GM20431 (cell line): ENCODE measurements around the gene BAD.
"Not testable (repeated sequence)": the region's sequence is repeated elsewhere in the genome, so short reads cannot be mapped to it uniquely, and the experiment has no call there.

ENCODE experiments used
- in situ Hi-C: fragments of 300-500 bp; cut with MseI, MboI; formaldehyde crosslinking; loops from one replicate; pipeline ENCODE4 v1.15.0; 2020; ENCODE audit warnings: low sequenced_read_pairs; ENCODE audit not compliant: unreplicated experiment

The BAD gene

DNA sequence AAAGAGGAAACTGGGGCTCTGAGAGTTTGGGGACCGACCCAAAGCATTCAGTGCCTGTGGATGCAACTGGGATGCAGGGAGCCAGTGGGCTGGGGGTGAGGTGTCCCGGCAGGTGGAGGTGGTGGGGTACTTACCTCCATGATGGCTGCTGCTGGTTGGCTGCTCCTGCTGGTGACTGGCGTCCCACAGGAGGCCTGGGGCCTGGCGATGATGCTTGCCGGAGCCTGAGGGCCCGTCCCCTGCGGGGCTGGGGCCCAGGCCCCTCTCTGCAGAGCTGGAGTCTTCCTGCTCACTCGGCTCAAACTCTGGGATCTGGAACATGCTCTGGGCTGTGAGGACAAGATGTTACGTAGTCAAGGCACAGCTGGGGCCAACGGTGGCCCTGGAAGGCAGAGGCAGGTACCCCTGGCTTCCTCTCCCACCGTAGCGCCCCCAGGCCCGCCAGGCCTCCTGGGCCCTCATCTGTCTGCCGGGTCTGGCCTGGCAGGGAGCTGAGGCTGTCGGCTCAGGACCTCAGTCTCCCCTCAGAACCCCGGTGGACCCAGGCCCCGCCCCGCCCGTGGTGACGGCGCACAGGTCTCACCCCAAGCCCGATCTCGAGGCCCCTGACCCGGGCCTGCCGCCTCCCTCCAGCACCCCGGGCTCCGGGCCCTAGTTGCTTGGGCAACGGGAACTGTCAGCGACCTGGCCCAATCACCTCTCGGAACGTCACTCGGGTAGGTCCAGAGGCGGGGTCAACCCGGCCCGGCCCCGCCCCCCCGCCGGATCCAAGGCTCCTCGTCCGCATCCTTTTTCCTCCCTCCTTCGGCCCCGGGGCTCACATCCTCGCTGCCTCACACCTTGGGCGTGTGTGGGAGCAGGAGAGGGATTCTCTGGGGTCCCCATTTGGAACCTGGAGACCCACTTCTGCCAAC, at the start of gene BAD:
TSS of gene BAD (minus strand) at position 618 of the 914 bp plus-strand sequence. CDS start at position 321, 297 bp downstream.
- in situ Hi-C loops, result no loop called here

DNA sequence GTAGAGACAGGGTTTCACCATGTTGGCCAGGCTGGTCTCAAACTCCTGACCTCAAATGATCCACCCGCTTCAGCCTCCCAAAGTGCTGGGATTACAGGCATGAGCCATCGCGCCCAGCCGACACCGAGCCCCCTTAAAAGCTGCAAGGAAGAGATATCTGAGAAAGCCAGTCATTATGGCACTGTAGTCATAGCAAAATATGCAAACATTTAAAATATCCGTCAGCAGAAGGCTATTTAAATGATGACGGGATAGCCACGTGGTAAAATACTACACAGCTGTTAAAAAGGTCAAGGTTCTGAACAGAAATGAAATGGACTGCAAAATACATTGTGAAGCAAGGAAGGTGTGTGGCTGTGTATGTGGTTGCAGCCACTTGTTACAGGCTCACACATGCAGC, 49.1 kb upstream of the BAD start:
- in situ Hi-C loops, result no loop called here

DNA sequence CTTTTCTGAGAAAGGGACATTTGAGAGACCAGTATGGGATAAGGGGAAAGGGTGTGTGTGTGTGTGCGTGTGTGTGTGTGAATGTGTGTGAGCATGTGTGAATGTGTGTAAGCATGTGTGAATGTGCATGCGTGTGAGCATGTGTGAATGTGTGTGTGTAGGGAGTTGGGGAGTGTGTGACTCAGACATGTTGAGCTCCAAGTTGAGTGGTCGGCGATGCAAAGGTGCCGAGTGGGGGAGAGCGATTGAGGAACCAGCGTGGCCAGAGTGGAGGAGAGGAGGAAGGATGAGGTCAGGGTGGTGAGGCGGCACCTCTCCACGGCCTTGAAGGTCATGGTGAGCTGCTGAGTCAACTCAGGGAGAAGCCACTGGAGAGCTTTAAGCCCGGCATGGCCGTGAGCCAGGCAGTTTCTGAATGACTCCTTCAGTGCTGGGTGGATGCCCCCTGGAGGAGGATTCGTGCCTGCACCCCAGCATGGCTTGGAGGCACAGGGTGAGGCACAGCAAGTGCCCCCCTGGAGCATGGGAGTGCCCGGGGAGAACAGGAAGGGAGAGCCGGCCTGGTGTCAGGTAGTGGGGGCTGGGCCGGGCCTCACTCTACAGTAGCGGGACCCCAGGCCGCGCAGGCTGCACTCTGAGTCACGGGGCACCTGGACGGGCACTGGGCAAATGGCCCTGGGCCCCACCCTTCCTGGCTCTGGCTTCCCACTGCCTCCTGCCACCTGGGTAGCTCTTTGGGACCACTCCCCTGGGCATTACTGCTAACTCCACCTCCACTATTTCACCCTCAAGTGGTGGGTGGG, 47.3 kb upstream of the BAD start:
- in situ Hi-C loops, result no loop called here

DNA sequence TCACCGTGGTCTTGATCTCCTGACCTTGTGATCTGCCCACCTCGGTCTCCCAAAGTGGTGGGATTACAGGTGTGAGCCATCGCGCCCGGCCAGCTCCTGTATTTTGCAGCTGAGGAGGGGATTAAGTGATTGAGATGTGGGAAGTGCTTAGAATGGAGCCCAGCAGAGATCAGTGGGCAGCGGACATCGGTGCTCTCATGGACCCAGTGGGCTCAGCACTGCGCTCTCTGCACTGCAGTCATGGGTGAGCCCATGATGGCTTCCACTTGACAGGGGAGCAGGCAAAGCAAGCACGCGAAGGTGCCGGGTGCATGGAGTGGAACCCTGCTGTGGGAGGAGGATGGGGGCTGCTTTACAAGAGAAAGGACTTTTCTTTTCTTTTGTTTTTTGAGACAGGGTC, 46.4 kb upstream of the BAD start:
- in situ Hi-C loops, result no loop called here

DNA sequence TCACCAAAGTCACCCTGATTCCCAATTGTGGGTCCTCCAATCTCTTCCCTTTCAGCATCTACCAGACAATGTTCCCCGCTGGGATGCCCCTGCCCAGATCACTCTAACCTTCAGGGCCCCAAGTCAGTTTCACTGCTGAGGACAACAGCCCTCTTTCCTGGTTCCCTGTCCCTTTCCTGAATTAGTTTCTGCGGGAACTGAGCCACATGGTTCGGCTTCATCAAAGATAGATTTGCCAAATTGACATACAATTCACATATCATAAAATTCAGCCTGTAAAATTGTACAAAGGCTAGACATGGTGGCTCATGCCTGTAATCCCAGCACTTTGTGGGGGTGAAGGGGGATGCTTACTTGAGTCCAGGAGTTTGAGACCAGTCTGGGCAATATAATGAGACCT, 43.5 kb upstream of the BAD start:
- in situ Hi-C loops, result no loop called here

DNA sequence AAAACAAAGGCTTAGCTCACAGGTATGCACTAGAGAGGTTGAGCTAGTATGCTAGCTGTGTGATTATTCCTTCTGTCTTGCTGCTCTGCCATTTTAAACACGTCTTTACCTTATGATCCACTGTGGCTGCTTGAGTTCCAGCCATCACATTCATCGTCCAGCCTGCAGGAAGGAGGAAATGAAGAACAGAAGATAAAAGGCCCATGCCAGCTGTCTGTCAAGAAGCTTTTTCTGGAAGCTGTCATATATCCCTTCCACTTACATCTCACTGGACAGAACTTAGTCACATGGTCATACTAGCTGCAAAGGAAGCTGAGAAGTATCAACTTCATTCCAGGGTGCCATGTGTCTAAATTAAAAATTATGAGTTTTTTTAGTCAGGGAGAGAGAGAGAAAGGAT, 42.9 kb upstream of the BAD start:
- in situ Hi-C loops, result no loop called here

DNA sequence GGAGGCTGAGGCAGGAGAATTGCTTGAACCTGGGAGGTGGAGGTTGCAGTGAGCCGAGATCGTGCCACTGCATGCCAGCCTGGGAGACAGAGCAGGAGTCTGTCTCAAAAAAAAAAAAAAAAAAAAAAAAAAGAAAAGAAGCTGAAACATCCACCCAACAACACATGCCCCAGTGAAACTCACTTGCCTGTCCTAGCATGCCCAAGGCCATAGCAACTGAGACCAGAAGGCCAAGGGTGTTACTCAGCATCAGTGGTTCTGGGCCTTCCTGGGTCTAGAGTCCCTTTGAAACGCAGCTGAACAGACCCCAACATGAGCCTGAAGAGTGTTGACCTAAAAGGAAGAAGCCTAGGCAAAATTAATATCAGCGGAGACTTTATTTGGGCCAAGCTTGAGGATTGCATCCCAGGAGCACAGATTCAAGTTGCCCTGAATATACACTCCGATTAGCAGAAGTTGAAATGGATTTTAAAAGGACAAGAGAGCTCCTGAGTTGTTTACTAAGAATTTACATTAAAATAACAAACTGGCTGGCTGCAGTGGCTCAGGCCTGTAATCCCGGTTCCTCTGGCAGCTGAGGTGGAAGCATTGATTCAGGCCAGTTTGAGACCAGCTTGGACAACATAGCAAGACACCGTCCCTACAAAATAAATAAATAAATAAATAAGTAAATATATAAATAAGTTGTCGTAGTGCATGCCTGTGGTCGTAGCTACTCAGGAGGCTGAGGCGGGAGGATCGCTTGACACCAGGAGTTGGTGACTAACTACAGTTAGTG, 40.4 kb upstream of the BAD start:
- in situ Hi-C loops, result no loop called here

DNA sequence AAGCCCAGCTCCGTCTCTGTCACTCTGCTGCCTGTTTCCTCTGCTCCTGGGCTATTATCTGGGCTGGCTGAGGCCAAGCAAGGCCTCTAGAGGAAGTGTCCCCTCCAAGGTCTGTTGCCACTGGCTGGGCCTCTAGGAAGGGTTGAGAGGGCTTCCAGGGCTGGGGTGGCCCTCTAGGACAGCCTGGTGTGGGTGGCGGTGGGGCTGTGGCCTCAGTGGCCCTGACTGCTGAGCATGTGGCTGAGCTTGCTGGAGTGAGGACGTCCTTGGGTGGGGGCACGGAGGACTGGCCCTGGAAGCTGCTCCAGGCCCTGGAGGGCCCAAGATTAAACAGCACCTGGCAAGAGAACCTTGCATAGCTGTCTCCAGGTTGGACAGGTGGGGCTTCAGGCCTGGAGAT, 39.5 kb upstream of the BAD start:
- in situ Hi-C loops, result not testable (repeated sequence)

DNA sequence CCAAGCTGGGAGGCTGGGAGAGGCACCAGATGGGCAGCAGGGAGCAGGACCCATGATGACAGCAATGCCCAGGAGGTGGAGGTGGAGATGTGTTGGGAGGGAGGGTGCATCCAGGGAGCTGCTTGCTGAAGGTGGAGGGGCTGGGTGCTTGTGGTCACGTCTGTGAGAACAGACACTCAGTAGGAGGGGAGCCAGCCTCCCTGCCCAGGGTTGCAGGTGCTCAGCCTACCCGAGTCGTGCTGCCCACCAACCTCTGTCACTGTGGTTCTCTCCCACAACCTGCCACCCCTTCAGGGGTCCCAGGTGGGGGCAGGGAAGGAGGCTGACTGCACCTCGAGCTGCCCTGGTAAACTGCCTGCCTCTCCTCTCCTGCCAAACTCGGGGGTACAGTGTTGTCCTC, 38.9 kb upstream of the BAD start:
- in situ Hi-C loops, result no loop called here

DNA sequence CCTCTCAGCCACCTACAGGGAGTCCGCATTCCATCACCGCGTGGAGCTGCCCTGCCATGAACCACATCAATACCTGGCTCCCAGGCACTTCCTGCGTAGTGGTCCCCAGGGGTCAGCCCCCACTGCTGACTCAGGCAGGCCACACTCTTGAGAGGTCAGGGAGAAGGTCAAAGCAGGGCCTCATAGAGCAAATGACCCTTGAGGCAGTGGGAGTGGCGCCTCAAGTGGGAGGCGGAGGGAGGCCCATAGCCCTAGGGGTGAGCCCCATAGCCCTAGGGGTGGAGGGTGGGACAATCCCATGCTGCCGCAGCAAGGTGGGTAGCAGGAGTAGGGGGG, 38.4 kb upstream of the BAD start:
- in situ Hi-C loops, result no loop called here

DNA sequence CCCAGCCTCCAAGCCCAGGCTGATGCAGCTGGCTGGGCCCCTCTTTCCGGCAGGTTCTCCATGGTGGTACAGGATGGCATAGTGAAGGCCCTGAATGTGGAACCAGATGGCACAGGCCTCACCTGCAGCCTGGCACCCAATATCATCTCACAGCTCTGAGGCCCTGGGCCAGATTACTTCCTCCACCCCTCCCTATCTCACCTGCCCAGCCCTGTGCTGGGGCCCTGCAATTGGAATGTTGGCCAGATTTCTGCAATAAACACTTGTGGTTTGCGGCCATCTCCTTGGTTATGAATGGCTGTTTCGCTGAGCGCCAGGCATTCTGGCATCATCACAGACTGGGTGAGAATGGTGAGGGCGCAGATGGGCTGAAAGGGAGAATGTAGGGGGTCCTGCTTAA, 37.1 kb upstream of the BAD start:
- in situ Hi-C loops, result no loop called here

DNA sequence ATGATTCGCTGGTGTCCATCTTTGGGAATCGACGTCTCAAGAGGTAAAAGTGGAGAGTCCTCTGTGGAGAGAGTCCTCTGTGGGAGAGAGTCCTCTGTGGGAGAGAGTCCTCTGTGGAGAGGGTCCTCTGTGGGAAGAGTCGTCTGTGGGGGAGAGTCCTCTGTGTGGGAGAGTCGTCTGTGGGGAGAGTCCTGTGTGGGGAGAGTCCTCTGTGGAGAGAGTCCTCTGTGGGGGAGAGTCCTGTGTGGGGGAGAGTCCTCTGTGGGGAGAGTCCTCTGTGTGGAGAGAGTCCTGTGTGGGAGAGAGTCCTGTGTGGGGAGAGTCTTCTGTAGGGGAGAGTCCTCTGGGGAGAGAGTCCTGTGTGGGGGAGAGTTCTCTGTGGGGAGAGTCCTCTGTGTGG, 36.6 kb upstream of the BAD start:
- in situ Hi-C loops, result no loop called here

DNA sequence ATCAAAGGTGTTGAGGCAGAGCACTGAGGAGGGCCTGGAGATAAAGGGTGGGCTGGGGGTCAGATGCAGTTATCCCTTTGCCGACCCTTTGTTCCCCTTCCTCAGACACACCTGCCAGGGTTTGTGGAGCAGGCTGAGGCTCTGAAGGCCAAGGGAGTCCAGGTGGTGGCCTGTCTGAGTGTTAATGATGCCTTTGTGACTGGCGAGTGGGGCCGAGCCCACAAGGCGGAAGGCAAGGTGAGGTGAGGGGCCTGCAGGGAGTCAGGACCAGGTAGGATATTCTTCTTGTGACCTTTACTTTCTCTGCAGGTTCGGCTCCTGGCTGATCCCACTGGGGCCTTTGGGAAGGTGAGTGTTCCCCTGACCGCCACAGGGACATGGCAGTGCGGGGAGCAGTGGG, 36.1 kb upstream of the BAD start:
- in situ Hi-C loops, result no loop called here

DNA sequence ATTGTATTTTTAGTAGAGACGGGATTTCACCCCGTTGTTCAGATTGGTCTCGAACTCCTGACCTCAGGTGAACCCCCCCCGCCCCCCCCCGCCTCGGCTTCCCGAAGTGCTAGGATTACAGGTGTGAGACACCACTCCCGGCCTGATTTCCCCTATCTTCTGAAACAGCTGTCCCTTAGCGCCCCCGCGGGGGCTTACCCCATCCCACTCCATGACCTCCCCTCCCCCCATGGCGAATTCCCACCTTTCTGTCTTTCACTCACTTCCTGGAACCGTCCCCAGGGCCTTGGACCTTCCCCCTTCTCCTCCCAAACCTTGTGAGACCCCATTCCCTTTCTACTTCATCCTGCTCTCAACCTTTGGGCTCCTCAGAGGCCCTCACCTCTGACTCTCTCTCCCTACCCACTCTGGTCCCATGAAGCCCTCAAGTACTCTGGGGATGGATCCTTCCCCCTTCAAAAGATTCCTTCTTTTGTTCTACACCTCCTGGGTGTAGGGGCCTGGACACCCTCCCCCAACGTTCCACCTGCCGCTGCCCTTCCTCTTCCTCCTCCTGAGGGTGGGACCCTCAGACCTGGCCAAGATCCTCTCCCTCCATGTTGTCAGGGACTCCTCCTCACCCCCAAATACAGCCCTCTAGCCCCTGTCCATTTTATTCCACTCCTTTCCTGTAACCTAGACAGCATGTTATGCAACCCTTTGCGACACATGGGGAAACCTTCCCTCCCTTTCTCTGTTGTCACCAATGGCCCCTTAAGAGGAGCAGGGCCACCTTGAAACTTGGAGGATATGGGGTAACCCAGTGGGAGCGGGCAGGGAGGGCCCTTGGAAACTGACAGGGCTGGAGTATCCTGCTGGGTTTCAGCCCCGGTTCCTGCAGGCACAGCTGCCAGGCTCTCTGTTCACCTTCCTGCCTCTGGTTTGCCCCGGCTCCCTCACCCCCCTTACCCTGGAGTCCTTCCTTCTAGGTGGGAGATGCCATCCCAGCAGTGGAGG, 34.6 kb upstream of the BAD start:
- in situ Hi-C loops, result no loop called here

DNA sequence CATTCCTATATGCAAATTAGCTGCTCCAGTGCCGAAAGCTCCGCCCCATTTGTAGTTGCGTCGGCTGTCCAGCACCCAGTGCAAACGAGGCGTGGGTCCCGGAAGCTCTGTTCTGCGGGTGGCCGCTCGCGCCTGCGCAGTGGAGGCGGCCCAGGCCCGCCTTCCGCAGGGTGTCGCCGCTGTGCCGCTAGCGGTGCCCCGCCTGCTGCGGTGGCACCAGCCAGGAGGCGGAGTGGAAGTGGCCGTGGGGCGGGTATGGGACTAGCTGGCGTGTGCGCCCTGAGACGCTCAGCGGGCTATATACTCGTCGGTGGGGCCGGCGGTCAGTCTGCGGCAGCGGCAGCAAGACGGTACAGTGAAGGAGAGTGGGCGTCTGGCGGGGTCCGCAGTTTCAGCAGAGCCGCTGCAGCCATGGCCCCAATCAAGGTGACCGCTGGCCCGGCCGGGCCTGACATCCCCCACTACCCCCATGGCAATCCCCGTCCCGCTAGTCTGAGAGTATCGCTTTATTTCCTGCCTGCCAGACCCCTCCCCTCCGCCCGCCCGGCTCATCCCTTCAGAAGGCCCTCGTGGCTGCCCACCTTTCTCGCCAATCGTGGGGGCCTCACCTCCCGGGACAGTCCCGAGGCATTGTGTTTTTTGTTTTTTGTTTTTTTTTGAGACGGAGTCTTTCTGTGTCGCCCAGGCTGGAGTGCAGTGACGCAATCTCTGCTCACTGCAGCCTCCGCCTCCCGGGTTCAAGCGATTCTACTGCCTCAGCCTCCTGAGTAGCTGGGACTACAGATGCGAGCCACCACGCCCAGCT, 33.7 kb upstream of the BAD start, which contains the start of gene PRDX5:
TSS of gene PRDX5 (plus strand) at position 161 of the 805 bp plus-strand sequence. CDS start at position 256, 95 bp downstream.
- in situ Hi-C loops, result no loop called here

DNA sequence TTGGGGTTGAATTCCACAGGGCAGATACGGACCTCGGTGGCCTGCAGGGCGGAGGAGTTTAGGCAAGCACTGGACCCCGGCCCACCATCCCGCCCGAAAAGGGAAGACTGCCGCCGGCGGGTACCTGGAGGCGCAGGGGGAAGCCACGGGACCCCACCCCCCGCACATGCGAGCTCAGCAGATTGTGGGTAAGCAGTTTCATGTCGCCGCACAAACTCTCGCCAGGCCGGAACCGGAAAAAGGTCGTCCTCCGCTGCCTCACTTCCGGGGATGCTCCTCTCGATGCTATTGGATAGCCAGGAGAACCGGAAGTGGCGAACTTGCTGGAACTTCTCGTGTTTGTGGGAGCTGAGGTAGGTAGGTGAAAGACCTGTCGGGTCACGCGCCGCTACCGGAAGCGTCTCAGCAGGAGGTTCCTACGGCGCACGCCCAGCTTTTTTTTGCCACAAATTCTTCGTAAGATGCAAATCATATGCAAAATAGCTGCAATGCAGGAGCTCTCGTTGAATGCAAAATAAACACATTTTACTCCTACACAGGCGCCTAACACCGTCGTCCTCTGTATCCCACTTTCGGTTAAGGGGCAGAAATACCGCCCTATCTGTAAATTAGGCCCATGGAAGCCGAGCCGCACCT, 33.0 kb upstream of the BAD start, which contains the start of gene TRMT112:
TSS of gene TRMT112 (minus strand) at position 235 of the 636 bp plus-strand sequence. CDS start at position 202, 33 bp downstream.
- in situ Hi-C loops, result no loop called here

DNA sequence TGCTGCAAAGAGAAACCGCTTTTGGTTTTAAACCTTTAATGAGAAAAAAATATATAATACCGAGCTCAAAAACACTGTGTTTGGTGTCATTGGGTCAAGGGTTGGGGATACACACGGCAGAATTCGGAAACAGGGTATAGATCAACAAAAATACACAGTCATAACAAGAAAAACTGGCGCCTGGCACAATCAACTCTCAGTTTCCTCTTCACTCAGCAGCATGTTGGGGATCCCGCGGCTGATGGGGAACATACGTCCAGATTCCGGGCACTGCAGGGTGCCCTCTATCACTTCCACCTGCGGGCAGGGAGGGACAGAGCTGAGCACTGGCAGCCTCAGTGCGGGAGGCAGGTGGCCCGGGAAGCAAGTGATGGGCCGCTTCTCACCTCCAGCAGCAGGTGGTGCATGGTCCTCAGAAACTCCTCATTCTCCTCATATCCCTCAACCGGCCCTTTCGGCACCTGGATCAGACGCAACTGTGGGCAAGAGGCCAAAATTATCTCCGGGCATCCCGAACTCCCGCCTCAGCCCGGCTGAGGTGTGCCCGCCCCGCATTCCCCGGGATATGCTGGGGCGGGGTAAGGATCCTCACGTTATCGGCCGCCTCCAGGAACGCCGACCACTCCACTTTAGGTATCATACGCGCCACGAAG, 32.3 kb upstream of the BAD start:
- in situ Hi-C loops, result no loop called here
